Measurements from ENCODE around the gene FUT1. TPM values are rescaled to one million over a fixed set of nuclear protein-coding genes. Genes with fewer than 3 reads are reported as not detected.
A peak's percentile ranks its signal among the peaks of the same experiment; 100 is the strongest.

Gene FUT1
- total and polyA plus RNA-seq, 2 donors (not counting 3 experiments of a cell fraction or from before 2014, with no cell fraction given): 1.9 to 4.8 TPM

- Histone ChIP-seq H3K27me3 (ENCODE audit: control insufficient read depth in 2 of 2, insufficient read depth in 2 of 2, low read length in 2 of 2) (no peaks in the 10 kb centered on the region), H3K79me2 (ENCODE audit: control insufficient read depth, insufficient read depth, low read length) (no peaks in the 10 kb centered on the region), H4K20me1 (replicated peaks; ENCODE audit: control insufficient read depth, extremely low read depth, insufficient read depth, low read length) (no peaks in the 10 kb centered on the region), H3K27ac (ENCODE audit: insufficient read depth, low read depth, low read length) (no peak overlapping the region), H3K4me2 (ENCODE audit: insufficient read depth, low read length) (no peak overlapping the region), H3K9me3 (replicated peaks; ENCODE audit: control insufficient read depth, insufficient read depth, low read length) (no peaks in the 10 kb centered on the region), H3K4me1 (ENCODE audit: control insufficient read depth, extremely low read depth, insufficient read depth, low read length) (peaks cover 3% of the 10 kb centered on the region), H3K4me3 (replicated peaks in 1 of 3; ENCODE audit: insufficient read depth in 1 of 3, low read depth in 1 of 3, low read length in 3 of 3) (no peak overlapping the region), H3K36me3 (ENCODE audit: control insufficient read depth in 2 of 2, extremely low read depth in 1 of 2, insufficient read depth in 2 of 2, low read length in 2 of 2) (no peaks in the 10 kb centered on the region), H3K9me1 (replicated peaks; ENCODE audit: control insufficient read depth, extremely low read depth, insufficient read depth, low read length) (no peaks in the 10 kb centered on the region), H2AFZ (ENCODE audit: low read depth, low read length) (peak overlapping the region; percentile 8), H3K9ac (replicated peaks; ENCODE audit: extremely low read depth, insufficient read depth, low read length) (no peak overlapping the region)
- POLR2A ChIA-PET: interaction anchor here (1.2 kb wide), 1 partner anchor 40 kb away, joined by 3 read pairs; the partner anchor contains the start of gene HSD17B14
- CTCF ChIA-PET: interaction anchor here (0.6 to 11.1 kb wide), 37 partner anchors 11 to 344 kb away, joined by 3 to 427 read pairs (median 5); partner anchors contain the start of genes BCAT2, CA11, GYS1 and HSD17B14
- FAIRE-seq: no peak
- TF ChIP-seq, protein P1, sequence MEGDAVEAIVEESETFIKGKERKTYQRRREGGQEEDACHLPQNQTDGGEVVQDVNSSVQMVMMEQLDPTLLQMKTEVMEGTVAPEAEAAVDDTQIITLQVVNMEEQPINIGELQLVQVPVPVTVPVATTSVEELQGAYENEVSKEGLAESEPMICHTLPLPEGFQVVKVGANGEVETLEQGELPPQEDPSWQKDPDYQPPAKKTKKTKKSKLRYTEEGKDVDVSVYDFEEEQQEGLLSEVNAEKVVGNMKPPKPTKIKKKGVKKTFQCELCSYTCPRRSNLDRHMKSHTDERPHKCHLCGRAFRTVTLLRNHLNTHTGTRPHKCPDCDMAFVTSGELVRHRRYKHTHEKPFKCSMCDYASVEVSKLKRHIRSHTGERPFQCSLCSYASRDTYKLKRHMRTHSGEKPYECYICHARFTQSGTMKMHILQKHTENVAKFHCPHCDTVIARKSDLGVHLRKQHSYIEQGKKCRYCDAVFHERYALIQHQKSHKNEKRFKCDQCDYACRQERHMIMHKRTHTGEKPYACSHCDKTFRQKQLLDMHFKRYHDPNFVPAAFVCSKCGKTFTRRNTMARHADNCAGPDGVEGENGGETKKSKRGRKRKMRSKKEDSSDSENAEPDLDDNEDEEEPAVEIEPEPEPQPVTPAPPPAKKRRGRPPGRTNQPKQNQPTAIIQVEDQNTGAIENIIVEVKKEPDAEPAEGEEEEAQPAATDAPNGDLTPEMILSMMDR (IDR thresholded peaks at IDR 0.05; ENCODE audit: extremely low read depth in 1 of 2, insufficient read depth in 1 of 2, low read depth in 1 of 2, low read length in 2 of 2): no peak
- TF ChIP-seq EZH2 (IDR thresholded peaks at IDR 0.05; ENCODE audit: borderline replicate concordance, low read depth, low read length, severe bottlenecking) (no peak), POLR2A (IDR thresholded peaks at IDR 0.05; ENCODE audit: low read depth, low read length) (no peak), FOS (IDR thresholded peaks at IDR 0.05; ENCODE audit: borderline replicate concordance, insufficient read depth, low read length) (no peak), GATA2 (IDR thresholded peaks at IDR 0.05; ENCODE audit: insufficient read depth, insufficient read length, low read depth, low read length) (no peak), JUN (IDR thresholded peaks at IDR 0.05; ENCODE audit: borderline replicate concordance, insufficient read depth, insufficient read length, low read depth) (no peak), MYC (IDR thresholded peaks at IDR 0.05; ENCODE audit: low read depth, low read length) (no peak)
- TF ChIP-seq, protein P2, sequence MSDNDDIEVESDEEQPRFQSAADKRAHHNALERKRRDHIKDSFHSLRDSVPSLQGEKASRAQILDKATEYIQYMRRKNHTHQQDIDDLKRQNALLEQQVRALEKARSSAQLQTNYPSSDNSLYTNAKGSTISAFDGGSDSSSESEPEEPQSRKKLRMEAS (IDR thresholded peaks at IDR 0.05; ENCODE audit: insufficient read depth, insufficient read length): no peak
- intact Hi-C loops (cut with micrococcal nuclease): loop anchor here (1.0 kb wide), 3 partner anchors 40 to 176 kb away; no protein-coding TSS in a partner anchor
- BruUV-seq (replicated peaks): no TSS peak
- no peak for DNase-seq (ENCODE audit: low read depth, low spot score)
- dilution Hi-C loops (cut with MboI; ENCODE audit: extremely low pct_ligation_motif_present, low sequenced_read_pairs): no loop called here
These were observed 43.2 kb upstream of the FUT1 start for GRCh38 chr19:48795685-48796070.
